Progenitor cell of endocrine pancreas (in vitro differentiated cells): ENCODE measurements around the gene STK33. TPM values are rescaled to one million over a fixed set of nuclear protein-coding genes. Genes with fewer than 3 reads are reported as not detected.

Experiments used
- DNase-seq: peaks from one replicate; pipeline ENCODE4 v3.0.0; 2021; ENCODE audit warnings: low spot score; ENCODE audit not compliant: unreplicated experiment
- H3K27ac Mint-ChIP-seq: 2 replicates; pipeline ENCODE4 v1.8.0; 2021; ENCODE audit warnings: mild to moderate bottlenecking, moderate library complexity, mixed read lengths
- H3K27me3 Mint-ChIP-seq: 2 replicates; pipeline ENCODE4 v1.8.0; 2021; ENCODE audit warnings: mixed read lengths
- H3K36me3 Mint-ChIP-seq: 2 replicates; pipeline ENCODE4 v1.8.0; 2022; ENCODE audit warnings: mixed read lengths; ENCODE audit not compliant: insufficient read depth
- H3K4me1 Mint-ChIP-seq: 2 replicates; pipeline ENCODE4 v1.8.0; 2021; ENCODE audit warnings: low read depth, mixed read lengths
- H3K4me3 Mint-ChIP-seq: 2 replicates; pipeline ENCODE4 v1.8.0; 2021; ENCODE audit warnings: low read depth, mild to moderate bottlenecking, moderate library complexity, mixed read lengths
- H3K9me3 Mint-ChIP-seq: 2 replicates; pipeline ENCODE4 v1.8.0; 2021; ENCODE audit warnings: low read depth, mixed read lengths
- CTCF ChIP-seq: fragments of 200-600 bp; sonication (generic); IDR thresholded peaks from one replicate; pipeline ENCODE4 v1.5.0; 2021; ENCODE audit warnings: antibody characterized with exemption, mild to moderate bottlenecking; ENCODE audit not compliant: unreplicated experiment
- total RNA-seq: library from RNA; stranded (reverse); gene quantifications from 2 replicates; pipeline ENCODE4 v1.2.1, GENCODE V29; 2021

STK33 gene
- total RNA-seq, 1 donor from 2014 or later = 23.4 TPM

- TF ChIP-seq CTCF = no peak
- Mint-ChIP-seq H3K27ac (no peak overlapping the region), H3K4me1 (no peaks in the 10 kb centered on the region), H3K9me3 (peaks cover 8% of the 10 kb centered on the region), H3K36me3 (peaks cover 15% of the 10 kb centered on the region), H3K27me3 (no peaks in the 10 kb centered on the region), H3K4me3 (no peak overlapping the region)
- DNase-seq = no peak
Observed at GRCh38 chr11:8638300-8638699, 44.3 kb upstream of the STK33 start.

- Mint-ChIP-seq H3K4me1 (no peaks in the 10 kb centered on the region), H3K4me3 (no peak overlapping the region), H3K27me3 (no peaks in the 10 kb centered on the region), H3K9me3 (peaks cover 8% of the 10 kb centered on the region), H3K36me3 (peaks cover 17% of the 10 kb centered on the region), H3K27ac (no peak overlapping the region)
- no peak for DNase-seq
- no peak for TF ChIP-seq CTCF
Observed at GRCh38 chr11:8636127-8636526, 42.1 kb upstream of the STK33 start.

- no peak for DNase-seq
- Mint-ChIP-seq H3K4me1 (peaks cover 5% of the 10 kb centered on the region), H3K4me3 (no peak overlapping the region), H3K27me3 (no peaks in the 10 kb centered on the region), H3K27ac (no peak overlapping the region), H3K9me3 (peaks cover 8% of the 10 kb centered on the region), H3K36me3 (peaks cover 17% of the 10 kb centered on the region)
- TF ChIP-seq CTCF = no peak
Observed at GRCh38 chr11:8634498-8634897, 40.5 kb upstream of the STK33 start.

GRCh38 chr11:8631395-8632118, 37.5 kb upstream of the STK33 start:
- no peaks in the 10 kb centered on the region for H3K27me3 Mint-ChIP-seq
- H3K36me3 Mint-ChIP-seq = peaks cover 8% of the 10 kb centered on the region
- peaks cover 5% of the 10 kb centered on the region for H3K9me3 Mint-ChIP-seq
- H3K4me1 Mint-ChIP-seq = peaks cover 5% of the 10 kb centered on the region
- TF ChIP-seq CTCF = no peak
- DNase-seq = no peak
- H3K4me3 Mint-ChIP-seq = no peak overlapping the region
- H3K27ac Mint-ChIP-seq = no peak overlapping the region

GRCh38 chr11:8624698-8625097, 30.7 kb upstream of the STK33 start:
- H3K27ac Mint-ChIP-seq = no peak overlapping the region
- no peak for DNase-seq
- no peaks in the 10 kb centered on the region for H3K27me3 Mint-ChIP-seq
- no peaks in the 10 kb centered on the region for H3K9me3 Mint-ChIP-seq
- H3K36me3 Mint-ChIP-seq = peaks cover 3% of the 10 kb centered on the region
- H3K4me3 Mint-ChIP-seq = no peak overlapping the region
- H3K4me1 Mint-ChIP-seq = no peaks in the 10 kb centered on the region
- no peak for TF ChIP-seq CTCF
